ENCODE results near the gene BCAP29.

The BCAP29 gene

GRCh38 chr7:107592361-107593024 lies 12.4 kb downstream of the BCAP29 start:
- TF ChIP-seq FOXP2 (optimal IDR thresholded peaks at IDR 0.05; ENCODE audit: control extremely low read depth, extremely low read length, insufficient read depth) (no peak), EZH2 (IDR thresholded peaks at IDR 0.05) (no peak), POLR2AphosphoS5 (IDR thresholded peaks at IDR 0.05; ENCODE audit: borderline replicate concordance, low read depth, low read length) (no peak)
- Histone ChIP-seq H3K27ac (no peak overlapping the region), H3K9ac (ENCODE audit: insufficient read length) (no peak overlapping the region), H3K4me3 (no peak overlapping the region), H3K9me3 (ENCODE audit: low read depth, low read length) (no peaks in the 10 kb centered on the region), H3K36me3 (ENCODE audit: insufficient read depth, low read length) (peaks cover 23% of the 10 kb centered on the region)
- no peak for DNase-seq (ENCODE audit: low read depth, low spot score)

GRCh38 chr7:107593025-107593410 lies 13.0 kb downstream of the BCAP29 start:
- Histone ChIP-seq H3K27ac (no peak overlapping the region), H3K9ac (ENCODE audit: insufficient read length) (no peak overlapping the region), H3K36me3 (ENCODE audit: insufficient read depth, low read length) (peaks cover 20% of the 10 kb centered on the region), H3K9me3 (ENCODE audit: low read depth, low read length) (no peaks in the 10 kb centered on the region), H3K4me3 (no peak overlapping the region)
- TF ChIP-seq EZH2 (IDR thresholded peaks at IDR 0.05) (no peak), FOXP2 (optimal IDR thresholded peaks at IDR 0.05; ENCODE audit: control extremely low read depth, extremely low read length, insufficient read depth) (no peak), POLR2AphosphoS5 (IDR thresholded peaks at IDR 0.05; ENCODE audit: borderline replicate concordance, low read depth, low read length) (no peak)
- DNase-seq (ENCODE audit: low read depth, low spot score), result no peak

- DNase-seq (ENCODE audit: low read depth, low spot score), result no peak
- Histone ChIP-seq H3K27ac (peak overlapping the region; percentile 19; the same call in 1 of the 2 replicates), H3K9me3 (ENCODE audit: low read depth, low read length) (no peaks in the 10 kb centered on the region), H3K4me3 (no peak overlapping the region), H3K9ac (ENCODE audit: insufficient read length) (no peak overlapping the region), H3K36me3 (ENCODE audit: insufficient read depth, low read length) (peaks cover 15% of the 10 kb centered on the region)
- no peak for TF ChIP-seq FOXP2 (optimal IDR thresholded peaks at IDR 0.05; ENCODE audit: control extremely low read depth, extremely low read length, insufficient read depth)
- no peak for TF ChIP-seq POLR2AphosphoS5 (IDR thresholded peaks at IDR 0.05; ENCODE audit: borderline replicate concordance, low read depth, low read length)
- no peak for TF ChIP-seq EZH2 (IDR thresholded peaks at IDR 0.05)
These were observed 15.1 kb downstream of the BCAP29 start for GRCh38 chr7:107594961-107595737.

- H3K9me3 ChIP-seq (ENCODE audit: low read depth, low read length), result no peaks in the 10 kb centered on the region
- no peak overlapping the region for H3K9ac ChIP-seq (ENCODE audit: insufficient read length)
- no peak overlapping the region for H3K27ac ChIP-seq
- no peak overlapping the region for H3K4me3 ChIP-seq
- TF ChIP-seq FOXP2 (optimal IDR thresholded peaks at IDR 0.05; ENCODE audit: control extremely low read depth, extremely low read length, insufficient read depth) (no peak), EZH2 (IDR thresholded peaks at IDR 0.05) (no peak), POLR2AphosphoS5 (IDR thresholded peaks at IDR 0.05; ENCODE audit: borderline replicate concordance, low read depth, low read length) (no peak)
- H3K36me3 ChIP-seq (ENCODE audit: insufficient read depth, low read length), result peaks cover 26% of the 10 kb centered on the region
- DNase-seq (ENCODE audit: low read depth, low spot score), result no peak
These were observed 17.0 kb downstream of the BCAP29 start for GRCh38 chr7:107596881-107597581.

- no peak for TF ChIP-seq EZH2 (IDR thresholded peaks at IDR 0.05)
- TF ChIP-seq FOXP2 (optimal IDR thresholded peaks at IDR 0.05; ENCODE audit: control extremely low read depth, extremely low read length, insufficient read depth), result no peak
- no peak for TF ChIP-seq POLR2AphosphoS5 (IDR thresholded peaks at IDR 0.05; ENCODE audit: borderline replicate concordance, low read depth, low read length)
- no peak for DNase-seq (ENCODE audit: low read depth, low spot score)
- H3K4me3 ChIP-seq, result no peak overlapping the region
- no peak overlapping the region for H3K27ac ChIP-seq
- peaks cover 26% of the 10 kb centered on the region for H3K36me3 ChIP-seq (ENCODE audit: insufficient read depth, low read length)
- no peaks in the 10 kb centered on the region for H3K9me3 ChIP-seq (ENCODE audit: low read depth, low read length)
- no peak overlapping the region for H3K9ac ChIP-seq (ENCODE audit: insufficient read length)
These were observed 17.5 kb downstream of the BCAP29 start for GRCh38 chr7:107597582-107597916.

GRCh38 chr7:107597953-107598352 lies 17.9 kb downstream of the BCAP29 start:
- H3K4me3 ChIP-seq, result no peak overlapping the region
- DNase-seq (ENCODE audit: low read depth, low spot score), result no peak
- peaks cover 26% of the 10 kb centered on the region for H3K36me3 ChIP-seq (ENCODE audit: insufficient read depth, low read length)
- no peak overlapping the region for H3K9ac ChIP-seq (ENCODE audit: insufficient read length)
- H3K9me3 ChIP-seq (ENCODE audit: low read depth, low read length), result no peaks in the 10 kb centered on the region
- H3K27ac ChIP-seq, result no peak overlapping the region
- TF ChIP-seq POLR2AphosphoS5 (IDR thresholded peaks at IDR 0.05; ENCODE audit: borderline replicate concordance, low read depth, low read length) (no peak), EZH2 (IDR thresholded peaks at IDR 0.05) (no peak), FOXP2 (optimal IDR thresholded peaks at IDR 0.05; ENCODE audit: control extremely low read depth, extremely low read length, insufficient read depth) (no peak)

- TF ChIP-seq EZH2 (IDR thresholded peaks at IDR 0.05), result no peak
- TF ChIP-seq FOXP2 (optimal IDR thresholded peaks at IDR 0.05; ENCODE audit: control extremely low read depth, extremely low read length, insufficient read depth), result no peak
- TF ChIP-seq POLR2AphosphoS5 (IDR thresholded peaks at IDR 0.05; ENCODE audit: borderline replicate concordance, low read depth, low read length), result no peak
- Histone ChIP-seq H3K9me3 (ENCODE audit: low read depth, low read length) (no peaks in the 10 kb centered on the region), H3K36me3 (ENCODE audit: insufficient read depth, low read length) (peaks cover 22% of the 10 kb centered on the region), H3K9ac (ENCODE audit: insufficient read length) (no peak overlapping the region), H3K4me3 (no peak overlapping the region), H3K27ac (no peak overlapping the region)
- DNase-seq (ENCODE audit: low read depth, low spot score), result no peak
These were observed 19.2 kb downstream of the BCAP29 start for GRCh38 chr7:107599262-107599661.

- H3K4me3 ChIP-seq, result no peak overlapping the region
- no peak for TF ChIP-seq EZH2 (IDR thresholded peaks at IDR 0.05)
- TF ChIP-seq POLR2AphosphoS5 (IDR thresholded peaks at IDR 0.05; ENCODE audit: borderline replicate concordance, low read depth, low read length), result no peak
- TF ChIP-seq FOXP2 (optimal IDR thresholded peaks at IDR 0.05; ENCODE audit: control extremely low read depth, extremely low read length, insufficient read depth), result no peak
- no peak for DNase-seq (ENCODE audit: low read depth, low spot score)
- no peak overlapping the region for H3K9ac ChIP-seq (ENCODE audit: insufficient read length)
- no peaks in the 10 kb centered on the region for H3K9me3 ChIP-seq (ENCODE audit: low read depth, low read length)
- peaks cover 15% of the 10 kb centered on the region for H3K36me3 ChIP-seq (ENCODE audit: insufficient read depth, low read length)
- H3K27ac ChIP-seq, result no peak overlapping the region
These were observed 20.8 kb downstream of the BCAP29 start for GRCh38 chr7:107600816-107601215.

Measured in SK-N-MC (cell line).